CD4-positive, alpha-beta memory T cell (primary cell): ENCODE data around the gene SAG. TPM values are rescaled to one million over a fixed set of nuclear protein-coding genes. Genes with fewer than 3 reads are reported as not detected.

ENCODE experiments used
- CTCF ChIA-PET: fragments of 350-600 bp; sonication (Branson Sonifier 250); formaldehyde crosslinking; loops from one replicate; lab custom pipeline; 2021; ENCODE audit warnings: inconsistent platforms; ENCODE audit not compliant: partially characterized antibody; lab: Charles Lee
- POLR2A ChIA-PET: fragments of 350-600 bp; sonication (Branson Sonifier 250); formaldehyde crosslinking; loops from one replicate; lab custom pipeline; 2021; ENCODE audit not compliant: partially characterized antibody; lab: Charles Lee
- DNase-seq, 5 donors: peaks; one replicate each; pipeline versions ENCODE4 v3.0.0 to v3.0.0-alpha.2; 2020 to 2022; ENCODE audit warnings: mixed read lengths in 1 of 5
- H3K27ac ChIP-seq: one replicate; pipeline ENCODE4 v1.7.0; 2013; ENCODE audit warnings: low read depth, low read length
- H3K27me3 ChIP-seq: 2 replicates; pipeline ENCODE4 v1.7.0; 2013; ENCODE audit warnings: mild to moderate bottlenecking, low read length, moderate library complexity; ENCODE audit not compliant: insufficient read depth
- H3K36me3 ChIP-seq: 2 replicates; pipeline ENCODE4 v1.7.0; 2013; ENCODE audit warnings: mild to moderate bottlenecking, low read length, moderate library complexity; ENCODE audit not compliant: insufficient read depth
- H3K4me1 ChIP-seq: 2 replicates; pipeline ENCODE4 v1.7.0; 2013; ENCODE audit warnings: mild to moderate bottlenecking, low read length, moderate library complexity; ENCODE audit not compliant: insufficient read depth
- H3K4me3 ChIP-seq, 2 donors: one replicate each; pipeline ENCODE4 v1.7.0; 2013; ENCODE audit warnings: low read length in 2 of 2, mild to moderate bottlenecking in 1 of 2
- H3K9me3 ChIP-seq, 2 donors: one replicate each; pipeline ENCODE4 v1.7.0; 2013; ENCODE audit warnings: low read length in 2 of 2, control low read depth in 1 of 2; ENCODE audit not compliant: control insufficient read depth in 1 of 2
- H3K27ac Mint-ChIP-seq, 7 donors: one replicate each; pipeline ENCODE4 v1.8.0; 2020 to 2021; ENCODE audit warnings: mixed read lengths in 7 of 7, mild to moderate bottlenecking in 6 of 7, inconsistent platforms in 3 of 7, moderate library complexity in 3 of 7
- H3K27me3 Mint-ChIP-seq, 2 donors: one replicate each; pipeline ENCODE4 v1.8.0; 2020 to 2021; ENCODE audit warnings: mixed read lengths in 2 of 2
- H3K36me3 Mint-ChIP-seq, 2 donors: one replicate each; pipeline ENCODE4 v1.8.0; 2020 to 2021; ENCODE audit warnings: mixed read lengths in 2 of 2, inconsistent platforms in 1 of 2, mild to moderate bottlenecking in 1 of 2
- H3K4me1 Mint-ChIP-seq, 4 donors: one replicate each; pipeline ENCODE4 v1.8.0; 2020 to 2021; ENCODE audit warnings: mixed read lengths in 4 of 4, mild to moderate bottlenecking in 1 of 4
- H3K4me3 Mint-ChIP-seq, 8 donors: one replicate each; pipeline ENCODE4 v1.8.0; 2020 to 2021; ENCODE audit warnings: mixed read lengths in 8 of 8, mild to moderate bottlenecking in 7 of 8, moderate library complexity in 6 of 8, inconsistent platforms in 3 of 8
- H3K9me3 Mint-ChIP-seq, 8 donors: one replicate each; pipeline ENCODE4 v1.8.0; 2020 to 2021; ENCODE audit warnings: mixed read lengths in 8 of 8, mild to moderate bottlenecking in 5 of 8, inconsistent platforms in 3 of 8, moderate library complexity in 1 of 8
- intact Hi-C: fragments of 100-400 bp; cut with micrococcal nuclease; formaldehyde crosslinking; loops from one replicate; pipeline ENCODE4 v1.15.1; 2023
- polyA plus RNA-seq, 2 donors: library from polyadenylated mRNA; unstranded; fragments of 300-500 nt; fragmentation: Illumina TruSeq; gene quantifications; one replicate each; pipeline ENCODE4 v1.2.3, GENCODE V29; 2021
- total RNA-seq, 2 experiments: library from RNA; stranded (reverse); gene quantifications; one replicate each; pipeline ENCODE4 v1.2.3, GENCODE V29; 2021

Gene SAG
- total and polyA plus RNA-seq, 4 experiments from 2014 or later, result 0.06 TPM; not detected in 3

- Mint-ChIP-seq H3K9me3 (no peaks in the 10 kb centered on the region), H3K36me3 (peaks cover 18 to 37% of the 10 kb centered on the region in 2 donors), H3K27me3 (no peaks in the 10 kb centered on the region), H3K4me1 (peaks cover 21 to 29% (median 25%) of the 10 kb centered on the region in 4 donors), H3K4me3 (no peak overlapping the region), H3K27ac (peak overlapping the region in 4 of 7 donors; percentile 18 to 77 (median 50))
- Histone ChIP-seq H3K4me1 (peaks cover 25% of the 10 kb centered on the region), H3K27ac (no peak overlapping the region), H3K9me3 (no peaks in the 10 kb centered on the region), H3K4me3 (no peak overlapping the region), H3K36me3 (peaks cover 7% of the 10 kb centered on the region), H3K27me3 (no peaks in the 10 kb centered on the region)
- POLR2A ChIA-PET, result no interaction called here
- no peak for DNase-seq
- CTCF ChIA-PET, result interaction anchor here (0.7 to 0.8 kb wide), 2 partner anchors 17 to 54 kb away, joined by 3 read pairs; no protein-coding TSS in a partner anchor
- intact Hi-C loops, result no loop called here
These were observed 82.0 kb downstream of the SAG start for GRCh38 chr2:233389601-233390125.

GRCh38 chr2:233395687-233396086, 88.1 kb downstream of the SAG start:
- H3K27ac Mint-ChIP-seq, result peak overlapping the region in 2 of 7 donors; percentile 36 to 46
- peaks cover 30 to 31% of the 10 kb centered on the region in 2 donors for H3K36me3 Mint-ChIP-seq

More at GRCh38 chr2:233395687-233396086, 88.1 kb downstream of the SAG start:
- H3K27me3 ChIP-seq, result no peaks in the 10 kb centered on the region
- no peaks in the 10 kb centered on the region for H3K27me3 Mint-ChIP-seq
- DNase-seq, result no peak
- H3K9me3 ChIP-seq, result no peaks in the 10 kb centered on the region
- no peak overlapping the region for H3K4me3 ChIP-seq
- H3K4me3 Mint-ChIP-seq, result no peak overlapping the region
- peaks cover 20% of the 10 kb centered on the region for H3K4me1 ChIP-seq
- no peaks in the 10 kb centered on the region for H3K36me3 ChIP-seq
- CTCF ChIA-PET, result interaction anchor here (1.4 to 13.9 kb wide), 3 partner anchors 9 to 49 kb away, joined by 3 to 510 read pairs (median 5); no protein-coding TSS in a partner anchor
- H3K27ac ChIP-seq, result no peak overlapping the region
- H3K9me3 Mint-ChIP-seq, result peaks cover 0 to 1% (median 0%) of the 10 kb centered on the region in 8 donors
- intact Hi-C loops, result no loop called here
- H3K4me1 Mint-ChIP-seq, result peaks cover 28 to 35% (median 33%) of the 10 kb centered on the region in 4 donors
- POLR2A ChIA-PET, result no interaction called here

Other genes with a start within 250 kb of the SAG start
- 100 to 1,000 TPM; 117 to 127 TPM for gene INPP5D, start 247.5 kb upstream of the SAG start, total RNA-seq
- 100 to 1,000 TPM in 1 of 2 donors, 10 to 100 TPM in 1; 29.6 to 125 TPM for gene INPP5D, start 247.5 kb upstream of the SAG start, polyA plus RNA-seq
- 10 to 100 TPM; 81.1 to 89.4 TPM for gene ATG16L1, start 56.1 kb upstream of the SAG start, total RNA-seq
- 10 to 100 TPM; 12.3 to 20.0 TPM for gene ATG16L1, start 56.1 kb upstream of the SAG start, polyA plus RNA-seq
- gene DGKD, start 46.7 kb downstream of the SAG start, total RNA-seq, result 100 to 1,000 TPM; 129 to 136 TPM
- 10 to 100 TPM in 1 of 2 donors, 1 to 10 TPM in 1; 8.9 to 28.1 TPM for gene DGKD, start 46.7 kb downstream of the SAG start, polyA plus RNA-seq